ENCODE data around the gene SMCO2. TPM values are rescaled to one million over a fixed set of nuclear protein-coding genes. Genes with fewer than 3 reads are reported as not detected.

The SMCO2 gene
- total and polyA plus RNA-seq, 2 of the 8 experiments (the other 6 are each of a cell fraction or from before 2014, with no cell fraction given): 0.24 to 0.80 TPM

DNA sequence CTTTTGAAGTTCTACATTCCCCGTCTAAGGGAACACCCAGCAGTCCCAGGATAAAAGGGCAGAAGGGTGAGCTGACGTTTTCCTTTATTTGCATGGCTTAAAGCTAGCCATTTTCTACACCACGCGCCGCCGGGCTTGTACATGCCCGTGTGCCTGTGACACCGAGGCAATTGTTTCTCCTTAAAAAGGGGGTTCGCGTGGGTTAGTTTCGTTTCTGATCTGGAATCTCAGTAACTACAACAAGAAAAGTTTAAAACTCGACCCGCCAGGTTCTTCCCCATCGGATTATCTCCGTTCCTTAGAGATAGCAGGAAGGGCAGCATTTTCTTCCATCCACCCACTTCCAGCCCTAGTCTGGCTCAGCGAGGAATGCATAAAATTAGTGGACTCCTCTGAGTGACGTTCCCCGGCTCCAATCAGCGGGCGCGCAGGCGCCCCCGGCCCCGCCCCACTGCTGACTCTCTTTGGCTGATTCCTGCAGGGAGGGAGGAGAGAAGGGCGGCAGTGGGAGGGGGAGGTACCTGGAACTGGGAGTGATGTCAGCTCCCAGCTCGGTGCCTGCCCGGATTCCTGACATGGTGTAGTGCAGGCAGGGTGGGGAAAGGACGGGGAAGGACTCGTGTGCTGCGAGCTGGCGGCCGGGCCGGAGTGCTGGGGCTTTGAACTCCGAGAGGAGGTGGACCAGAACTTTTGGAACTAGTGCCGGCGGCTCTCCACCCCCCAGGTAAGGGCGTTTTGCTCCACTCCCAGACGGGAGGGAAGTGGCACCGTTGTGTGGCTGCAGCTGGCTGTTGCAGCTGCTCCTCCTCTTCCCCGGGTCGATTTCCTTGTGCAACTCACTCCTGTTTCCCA is 77.3 kb downstream of the SMCO2 start, which contains the start of gene PPFIBP1 (continued):
- peak; percentile 61; the same call in 1 of the 2 replicates for TF ChIP-seq POU5F1 (IDR thresholded peaks at IDR 0.05; ENCODE audit: low read depth, low read length)
- no peak for TF ChIP-seq HDAC2 (IDR thresholded peaks at IDR 0.05; ENCODE audit: borderline replicate concordance in 1 of 2, low read depth in 2 of 2, low read length in 2 of 2)
- TF ChIP-seq, protein P1, sequence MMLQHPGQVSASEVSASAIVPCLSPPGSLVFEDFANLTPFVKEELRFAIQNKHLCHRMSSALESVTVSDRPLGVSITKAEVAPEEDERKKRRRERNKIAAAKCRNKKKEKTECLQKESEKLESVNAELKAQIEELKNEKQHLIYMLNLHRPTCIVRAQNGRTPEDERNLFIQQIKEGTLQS (IDR thresholded peaks at IDR 0.05; ENCODE audit: insufficient read depth, low read depth, low read length): no peak
- TF ChIP-seq, protein P2, sequence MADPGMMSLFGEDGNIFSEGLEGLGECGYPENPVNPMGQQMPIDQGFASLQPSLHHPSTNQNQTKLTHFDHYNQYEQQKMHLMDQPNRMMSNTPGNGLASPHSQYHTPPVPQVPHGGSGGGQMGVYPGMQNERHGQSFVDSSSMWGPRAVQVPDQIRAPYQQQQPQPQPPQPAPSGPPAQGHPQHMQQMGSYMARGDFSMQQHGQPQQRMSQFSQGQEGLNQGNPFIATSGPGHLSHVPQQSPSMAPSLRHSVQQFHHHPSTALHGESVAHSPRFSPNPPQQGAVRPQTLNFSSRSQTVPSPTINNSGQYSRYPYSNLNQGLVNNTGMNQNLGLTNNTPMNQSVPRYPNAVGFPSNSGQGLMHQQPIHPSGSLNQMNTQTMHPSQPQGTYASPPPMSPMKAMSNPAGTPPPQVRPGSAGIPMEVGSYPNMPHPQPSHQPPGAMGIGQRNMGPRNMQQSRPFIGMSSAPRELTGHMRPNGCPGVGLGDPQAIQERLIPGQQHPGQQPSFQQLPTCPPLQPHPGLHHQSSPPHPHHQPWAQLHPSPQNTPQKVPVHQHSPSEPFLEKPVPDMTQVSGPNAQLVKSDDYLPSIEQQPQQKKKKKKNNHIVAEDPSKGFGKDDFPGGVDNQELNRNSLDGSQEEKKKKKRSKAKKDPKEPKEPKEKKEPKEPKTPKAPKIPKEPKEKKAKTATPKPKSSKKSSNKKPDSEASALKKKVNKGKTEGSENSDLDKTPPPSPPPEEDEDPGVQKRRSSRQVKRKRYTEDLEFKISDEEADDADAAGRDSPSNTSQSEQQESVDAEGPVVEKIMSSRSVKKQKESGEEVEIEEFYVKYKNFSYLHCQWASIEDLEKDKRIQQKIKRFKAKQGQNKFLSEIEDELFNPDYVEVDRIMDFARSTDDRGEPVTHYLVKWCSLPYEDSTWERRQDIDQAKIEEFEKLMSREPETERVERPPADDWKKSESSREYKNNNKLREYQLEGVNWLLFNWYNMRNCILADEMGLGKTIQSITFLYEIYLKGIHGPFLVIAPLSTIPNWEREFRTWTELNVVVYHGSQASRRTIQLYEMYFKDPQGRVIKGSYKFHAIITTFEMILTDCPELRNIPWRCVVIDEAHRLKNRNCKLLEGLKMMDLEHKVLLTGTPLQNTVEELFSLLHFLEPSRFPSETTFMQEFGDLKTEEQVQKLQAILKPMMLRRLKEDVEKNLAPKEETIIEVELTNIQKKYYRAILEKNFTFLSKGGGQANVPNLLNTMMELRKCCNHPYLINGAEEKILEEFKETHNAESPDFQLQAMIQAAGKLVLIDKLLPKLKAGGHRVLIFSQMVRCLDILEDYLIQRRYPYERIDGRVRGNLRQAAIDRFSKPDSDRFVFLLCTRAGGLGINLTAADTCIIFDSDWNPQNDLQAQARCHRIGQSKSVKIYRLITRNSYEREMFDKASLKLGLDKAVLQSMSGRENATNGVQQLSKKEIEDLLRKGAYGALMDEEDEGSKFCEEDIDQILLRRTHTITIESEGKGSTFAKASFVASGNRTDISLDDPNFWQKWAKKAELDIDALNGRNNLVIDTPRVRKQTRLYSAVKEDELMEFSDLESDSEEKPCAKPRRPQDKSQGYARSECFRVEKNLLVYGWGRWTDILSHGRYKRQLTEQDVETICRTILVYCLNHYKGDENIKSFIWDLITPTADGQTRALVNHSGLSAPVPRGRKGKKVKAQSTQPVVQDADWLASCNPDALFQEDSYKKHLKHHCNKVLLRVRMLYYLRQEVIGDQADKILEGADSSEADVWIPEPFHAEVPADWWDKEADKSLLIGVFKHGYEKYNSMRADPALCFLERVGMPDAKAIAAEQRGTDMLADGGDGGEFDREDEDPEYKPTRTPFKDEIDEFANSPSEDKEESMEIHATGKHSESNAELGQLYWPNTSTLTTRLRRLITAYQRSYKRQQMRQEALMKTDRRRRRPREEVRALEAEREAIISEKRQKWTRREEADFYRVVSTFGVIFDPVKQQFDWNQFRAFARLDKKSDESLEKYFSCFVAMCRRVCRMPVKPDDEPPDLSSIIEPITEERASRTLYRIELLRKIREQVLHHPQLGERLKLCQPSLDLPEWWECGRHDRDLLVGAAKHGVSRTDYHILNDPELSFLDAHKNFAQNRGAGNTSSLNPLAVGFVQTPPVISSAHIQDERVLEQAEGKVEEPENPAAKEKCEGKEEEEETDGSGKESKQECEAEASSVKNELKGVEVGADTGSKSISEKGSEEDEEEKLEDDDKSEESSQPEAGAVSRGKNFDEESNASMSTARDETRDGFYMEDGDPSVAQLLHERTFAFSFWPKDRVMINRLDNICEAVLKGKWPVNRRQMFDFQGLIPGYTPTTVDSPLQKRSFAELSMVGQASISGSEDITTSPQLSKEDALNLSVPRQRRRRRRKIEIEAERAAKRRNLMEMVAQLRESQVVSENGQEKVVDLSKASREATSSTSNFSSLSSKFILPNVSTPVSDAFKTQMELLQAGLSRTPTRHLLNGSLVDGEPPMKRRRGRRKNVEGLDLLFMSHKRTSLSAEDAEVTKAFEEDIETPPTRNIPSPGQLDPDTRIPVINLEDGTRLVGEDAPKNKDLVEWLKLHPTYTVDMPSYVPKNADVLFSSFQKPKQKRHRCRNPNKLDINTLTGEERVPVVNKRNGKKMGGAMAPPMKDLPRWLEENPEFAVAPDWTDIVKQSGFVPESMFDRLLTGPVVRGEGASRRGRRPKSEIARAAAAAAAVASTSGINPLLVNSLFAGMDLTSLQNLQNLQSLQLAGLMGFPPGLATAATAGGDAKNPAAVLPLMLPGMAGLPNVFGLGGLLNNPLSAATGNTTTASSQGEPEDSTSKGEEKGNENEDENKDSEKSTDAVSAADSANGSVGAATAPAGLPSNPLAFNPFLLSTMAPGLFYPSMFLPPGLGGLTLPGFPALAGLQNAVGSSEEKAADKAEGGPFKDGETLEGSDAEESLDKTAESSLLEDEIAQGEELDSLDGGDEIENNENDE (IDR thresholded peaks at IDR 0.05; ENCODE audit: insufficient replicate concordance, low read length): no peak
- TF ChIP-seq KDM4A (IDR thresholded peaks at IDR 0.05; ENCODE audit: low read depth, low read length, severe bottlenecking): peak; percentile 71
- TF ChIP-seq TBP (IDR thresholded peaks at IDR 0.05; ENCODE audit: low read depth, low read length): peak; percentile 54
- TF ChIP-seq TCF12 (IDR thresholded peaks at IDR 0.05; ENCODE audit: low read depth, low read length): no peak
- no peak for TF ChIP-seq KDM1A (IDR thresholded peaks at IDR 0.05; ENCODE audit: borderline replicate concordance, low read length)

Data from H1 (cell line).